ENCODE data around the gene NMBR.
"Not testable (repeated sequence)": the region's sequence is repeated elsewhere in the genome, so short reads cannot be mapped to it uniquely, and the experiment has no call there.

NMBR gene

GRCh38 chr6:142048593-142048980 is 98.3 kb downstream of the NMBR start:
- DNase-seq, result no peak

DNA sequence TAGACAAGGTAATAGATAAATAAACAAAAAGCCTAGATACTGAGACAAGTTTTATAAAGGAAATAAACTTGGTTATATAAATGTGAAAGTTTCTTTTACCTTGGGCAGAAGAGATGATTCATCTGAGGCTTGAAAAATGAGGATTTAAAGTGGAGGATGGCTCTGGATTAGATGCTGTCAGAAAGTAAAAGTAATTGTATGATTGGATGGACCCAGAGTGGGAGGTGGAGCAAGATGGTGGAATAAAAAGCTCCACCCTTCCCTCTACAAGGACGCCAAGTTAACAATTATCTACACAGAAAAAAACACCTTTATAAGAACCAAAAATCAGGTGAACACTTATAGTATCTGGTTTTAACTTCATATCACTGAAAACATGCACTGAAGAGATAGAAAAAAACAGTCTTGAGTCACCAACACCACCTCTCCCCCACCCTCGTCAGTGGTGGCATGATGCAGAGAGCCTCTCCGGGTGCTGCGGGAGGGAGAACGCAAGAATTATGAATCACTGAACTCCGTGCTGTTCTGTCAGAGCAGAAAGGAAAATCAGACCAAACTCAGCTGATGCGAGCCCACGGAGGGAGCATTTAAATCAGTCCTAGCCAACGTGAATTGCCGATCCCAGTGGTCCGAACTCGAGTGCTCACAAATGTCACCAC is 98.9 kb downstream of the NMBR start:
- DNase-seq, result no peak

GRCh38 chr6:142045380-142046278 is 101.3 kb downstream of the NMBR start:
- DNase-seq, result peak in 1 of 2 experiments; percentile 6

DNA sequence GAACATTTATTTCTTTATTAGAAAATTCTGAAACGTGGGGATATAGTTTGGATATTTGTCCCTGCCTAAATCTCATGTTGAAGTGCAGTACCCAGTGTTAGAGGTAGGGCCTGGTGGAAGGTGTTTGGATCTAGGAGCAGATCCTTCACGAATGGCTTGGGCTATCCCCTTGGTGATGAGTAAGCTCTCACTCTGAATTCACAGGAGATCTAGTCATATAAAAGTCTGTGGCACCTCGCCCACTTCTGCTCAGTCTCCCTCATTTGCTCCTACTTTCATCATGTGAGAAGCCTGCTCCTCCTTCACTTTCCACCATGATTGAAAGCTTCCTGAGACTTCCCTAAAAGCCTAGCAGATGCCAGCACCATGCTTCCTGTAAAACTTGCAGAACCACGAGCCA is 111.0 kb downstream of the NMBR start:
- no peak for DNase-seq

GRCh38 chr6:142031035-142031434 is 115.9 kb downstream of the NMBR start:
- no peak for DNase-seq

DNA sequence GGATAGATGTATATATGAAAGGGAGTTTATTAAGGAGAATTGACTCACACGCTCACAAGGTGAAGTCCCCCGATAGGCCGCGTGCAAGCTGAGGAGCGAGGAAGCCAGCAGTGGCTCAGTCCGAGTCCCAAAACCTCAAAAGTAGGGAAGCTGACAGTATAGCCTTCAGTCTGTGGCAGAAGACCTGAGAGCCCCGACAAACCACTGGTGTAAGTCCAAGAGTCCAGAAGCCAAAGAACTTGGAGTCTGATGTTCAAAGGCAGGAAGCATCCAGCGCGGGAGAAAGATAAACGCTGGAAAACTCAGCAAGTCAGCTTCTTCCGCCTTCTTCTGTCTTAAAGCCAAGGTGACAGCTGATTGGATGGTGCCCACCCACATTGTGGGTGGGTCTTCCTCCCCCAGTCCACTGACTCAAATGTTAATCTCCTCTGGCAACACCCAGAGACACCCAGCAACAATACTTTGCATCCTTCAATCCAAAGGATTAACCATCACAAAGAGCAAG is 116.8 kb downstream of the NMBR start:
- peak in 1 of 2 experiments; percentile 25 for DNase-seq

- no peak for DNase-seq
Observed at GRCh38 chr6:142028527-142028926, 118.4 kb downstream of the NMBR start.

DNA sequence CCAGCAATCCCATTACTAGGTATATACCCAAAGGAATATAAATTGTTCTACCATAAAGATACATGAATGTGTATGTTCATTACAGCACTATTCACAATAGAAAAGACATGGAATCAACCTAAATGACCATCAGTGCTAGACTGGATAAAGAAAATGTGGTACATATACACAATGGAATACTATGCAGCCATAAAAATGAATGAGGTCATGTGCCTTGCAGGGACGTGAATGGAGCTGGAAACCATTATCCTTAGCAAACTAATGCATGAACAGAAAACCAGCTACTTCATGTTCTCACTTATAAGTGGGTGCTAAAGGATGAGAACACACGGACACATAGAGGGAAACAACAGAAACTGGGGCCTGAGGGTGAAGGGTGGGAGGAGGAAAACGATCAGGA is 119.1 kb downstream of the NMBR start:
- not testable (repeated sequence) for DNase-seq

DNA sequence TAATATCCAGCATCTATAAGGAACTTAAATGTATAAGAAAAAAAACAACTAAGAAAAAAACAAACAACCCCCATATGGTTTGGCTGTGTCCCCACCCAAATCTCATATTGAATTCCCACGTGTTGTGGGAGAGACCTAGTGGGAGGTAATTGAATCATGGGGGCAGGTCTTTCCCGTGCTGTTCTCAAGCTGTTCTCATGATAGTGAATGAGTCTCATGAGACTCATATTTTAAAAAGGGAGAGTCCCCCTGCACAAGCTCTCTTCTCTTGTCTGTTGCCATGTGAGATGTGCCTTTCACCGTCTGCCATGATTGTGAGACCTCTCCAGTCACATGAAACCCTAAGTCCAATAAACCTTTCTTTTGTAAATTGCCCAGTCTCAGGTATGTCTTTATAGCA is 119.8 kb downstream of the NMBR start:
- no peak for DNase-seq

DNA sequence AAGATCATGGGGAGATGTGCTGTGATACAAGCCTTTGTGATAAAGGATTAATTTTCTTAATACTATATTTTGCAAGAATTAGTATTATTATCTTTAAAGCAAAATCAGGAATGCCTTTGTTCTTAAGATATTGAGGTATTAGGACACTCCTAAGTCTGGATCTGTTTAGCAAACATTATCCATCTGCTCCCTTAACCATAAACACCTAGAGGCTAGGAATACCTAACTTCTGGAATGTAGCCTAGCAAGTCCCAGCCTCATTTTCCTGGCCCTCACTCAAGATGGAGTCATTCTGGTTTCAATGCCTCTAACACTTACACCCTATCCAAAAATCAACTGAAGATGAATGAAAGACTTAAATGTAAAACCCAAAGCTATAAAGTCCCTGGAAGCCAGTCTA is 120.5 kb downstream of the NMBR start:
- no peak for DNase-seq

Measured in NCI-H446 (cell line).